ENCODE data around the gene CALU.

CALU gene

GRCh38 chr7:128737867-128738385, 1.2 kb upstream of the CALU start:
- DNase-seq (ENCODE audit: low read depth): no peak
- no peak for TF ChIP-seq POLR2A (IDR thresholded peaks at IDR 0.05; ENCODE audit: extremely low read depth, insufficient read length)
- TF ChIP-seq CTCF (IDR thresholded peaks at IDR 0.05; ENCODE audit: low read depth, low read length): no peak
- no peak for TF ChIP-seq MAX (IDR thresholded peaks at IDR 0.05; ENCODE audit: low read depth, low read length)
- TF ChIP-seq MYC (IDR thresholded peaks at IDR 0.05; ENCODE audit: low read depth, low read length): no peak
- no peak overlapping the region for H3K4me3 ChIP-seq (ENCODE audit: low read depth, low read length)

- peak overlapping the region; percentile 92 for H3K4me3 ChIP-seq (ENCODE audit: low read depth, low read length)
- TF ChIP-seq MYC (IDR thresholded peaks at IDR 0.05; ENCODE audit: low read depth, low read length): no peak
- TF ChIP-seq POLR2A (IDR thresholded peaks at IDR 0.05; ENCODE audit: extremely low read depth, insufficient read length): no peak
- no peak for TF ChIP-seq CTCF (IDR thresholded peaks at IDR 0.05; ENCODE audit: low read depth, low read length)
- TF ChIP-seq MAX (IDR thresholded peaks at IDR 0.05; ENCODE audit: low read depth, low read length): no peak
- DNase-seq (ENCODE audit: low read depth): no peak
Measured at GRCh38 chr7:128738570-128739047, 550 bp upstream of the CALU start.

- TF ChIP-seq CTCF (IDR thresholded peaks at IDR 0.05; ENCODE audit: low read depth, low read length) (no peak), MAX (IDR thresholded peaks at IDR 0.05; ENCODE audit: low read depth, low read length) (no peak), POLR2A (IDR thresholded peaks at IDR 0.05; ENCODE audit: extremely low read depth, insufficient read length) (no peak), MYC (IDR thresholded peaks at IDR 0.05; ENCODE audit: low read depth, low read length) (no peak)
- no peak for DNase-seq (ENCODE audit: low read depth)
- peak overlapping the region; percentile 92 for H3K4me3 ChIP-seq (ENCODE audit: low read depth, low read length)
Measured at GRCh38 chr7:128739990-128740682, 977 bp downstream of the CALU start.

GRCh38 chr7:128740996-128741395, 1.8 kb downstream of the CALU start:
- DNase-seq (ENCODE audit: low read depth): no peak
- no peak for TF ChIP-seq MYC (IDR thresholded peaks at IDR 0.05; ENCODE audit: low read depth, low read length)
- H3K4me3 ChIP-seq (ENCODE audit: low read depth, low read length): peak overlapping the region; percentile 92

GRCh38 chr7:128741491-128741890, 2.3 kb downstream of the CALU start:
- TF ChIP-seq POLR2A (IDR thresholded peaks at IDR 0.05; ENCODE audit: extremely low read depth, insufficient read length): no peak
- TF ChIP-seq MAX (IDR thresholded peaks at IDR 0.05; ENCODE audit: low read depth, low read length): no peak
- TF ChIP-seq CTCF (IDR thresholded peaks at IDR 0.05; ENCODE audit: low read depth, low read length): no peak
- TF ChIP-seq MYC (IDR thresholded peaks at IDR 0.05; ENCODE audit: low read depth, low read length): no peak
- no peak for DNase-seq (ENCODE audit: low read depth)
- peak overlapping the region; percentile 92 for H3K4me3 ChIP-seq (ENCODE audit: low read depth, low read length)

- no peak for TF ChIP-seq MAX (IDR thresholded peaks at IDR 0.05; ENCODE audit: low read depth, low read length)
- no peak for TF ChIP-seq MYC (IDR thresholded peaks at IDR 0.05; ENCODE audit: low read depth, low read length)
- TF ChIP-seq POLR2A (IDR thresholded peaks at IDR 0.05; ENCODE audit: extremely low read depth, insufficient read length): no peak
- no peak for TF ChIP-seq CTCF (IDR thresholded peaks at IDR 0.05; ENCODE audit: low read depth, low read length)
- no peak for DNase-seq (ENCODE audit: low read depth)
- no peak overlapping the region for H3K4me3 ChIP-seq (ENCODE audit: low read depth, low read length)
Measured at GRCh38 chr7:128742206-128742605, 3.0 kb downstream of the CALU start.
